Keratinocyte (primary cell): ENCODE results near the gene GNAS-AS1. TPM values are rescaled to one million over a fixed set of nuclear protein-coding genes. Genes with fewer than 3 reads are reported as not detected.

ENCODE experiments used
- DNase-seq: peaks from one replicate; pipeline ENCODE4 v3.0.0-alpha.2; 2011; ENCODE audit warnings: low read depth, missing footprints, low spot score
- FAIRE-seq: peaks from 2 replicates; lab custom pipeline; 2011; peaks lifted over from hg19 to GRCh38; lab: Jason Lieb, UNC
- H2AFZ ChIP-seq: 2 replicates; pipeline ENCODE4 v1.6.0; 2012; ENCODE audit warnings: low read length, control low read depth, inconsistent platforms; ENCODE audit not compliant: control insufficient read depth
- H3K27ac ChIP-seq: 2 replicates; pipeline ENCODE4 v1.5.1; 2011; ENCODE audit warnings: low read length; ENCODE audit not compliant: control insufficient read depth, insufficient read depth
- H3K27me3 ChIP-seq: 3 replicates; pipeline ENCODE4 v1.6.0; 2011; ENCODE audit warnings: low read length; ENCODE audit not compliant: control insufficient read depth, insufficient read depth; ENCODE audit errors: extremely low read depth
- H3K36me3 ChIP-seq, 2 experiments: 2 replicates in 1 of 2; 3 replicates in 1 of 2; pipeline ENCODE4 v1.5.1; 2011; ENCODE audit warnings: low read length in 2 of 2, mild to moderate bottlenecking in 1 of 2; ENCODE audit not compliant: control insufficient read depth in 2 of 2, insufficient read depth in 2 of 2; ENCODE audit errors: extremely low read depth in 1 of 2
- H3K4me1 ChIP-seq: 3 replicates; pipeline ENCODE4 v1.5.1; 2011; ENCODE audit warnings: low read length; ENCODE audit not compliant: control insufficient read depth, insufficient read depth; ENCODE audit errors: extremely low read depth
- H3K4me2 ChIP-seq: 3 replicates; pipeline ENCODE4 v1.6.0; 2011; ENCODE audit warnings: low read depth, low read length; ENCODE audit not compliant: control insufficient read depth, insufficient read depth; ENCODE audit errors: extremely low read depth
- H3K4me3 ChIP-seq, 3 experiments: fragments of 200-600 bp in 1 of 3; sonication (generic) in 1 of 3; 2 replicates in 2 of 3; 3 replicates in 1 of 3; pipeline ENCODE4 v1.5.1; 2011 to 2016; ENCODE audit warnings: low read length in 3 of 3, mild to moderate bottlenecking in 3 of 3, control low read depth in 2 of 3, inconsistent platforms in 1 of 3, low read depth in 1 of 3, mixed read lengths in 1 of 3, mixed run types in 1 of 3, moderate library complexity in 1 of 3; ENCODE audit not compliant: control insufficient read depth in 2 of 3, insufficient read depth in 2 of 3; ENCODE audit errors: extremely low read depth in 1 of 3
- H3K79me2 ChIP-seq: 2 replicates; pipeline ENCODE4 v1.6.0; 2012; ENCODE audit warnings: low read length; ENCODE audit not compliant: control insufficient read depth, insufficient read depth
- H3K9ac ChIP-seq: 3 replicates; pipeline ENCODE4 v1.6.0; 2011; ENCODE audit warnings: low read length; ENCODE audit not compliant: control insufficient read depth, insufficient read depth; ENCODE audit errors: extremely low read depth
- H3K9me1 ChIP-seq: 3 replicates; pipeline ENCODE4 v1.6.0; 2011; ENCODE audit warnings: low read length; ENCODE audit not compliant: control insufficient read depth, insufficient read depth; ENCODE audit errors: extremely low read depth
- H3K9me3 ChIP-seq: 2 replicates; pipeline ENCODE4 v1.5.1; 2012; ENCODE audit warnings: low read depth, low read length; ENCODE audit not compliant: control insufficient read depth
- H4K20me1 ChIP-seq: 3 replicates; pipeline ENCODE4 v1.6.0; 2011; ENCODE audit warnings: low read length; ENCODE audit not compliant: control insufficient read depth, insufficient read depth; ENCODE audit errors: extremely low read depth
- CTCF ChIP-seq, 3 experiments: IDR thresholded peaks in 1 of 3; conservative IDR thresholded peaks in 1 of 3; optimal IDR thresholded peaks in 1 of 3; 2 replicates in 2 of 3; 3 replicates in 1 of 3; pipeline versions ENCODE3 to v1.5.1; 2011; ENCODE audit warnings: low read length in 3 of 3, mild to moderate bottlenecking in 3 of 3, moderate library complexity in 2 of 3, control low read depth in 1 of 3, inconsistent platforms in 1 of 3; ENCODE audit not compliant: insufficient read depth in 2 of 3; ENCODE audit errors: extremely low read depth in 1 of 3
- EZH2 ChIP-seq: IDR thresholded peaks from one replicate; pipeline ENCODE4 v1.6.1; 2012; ENCODE audit warnings: inconsistent platforms, mild to moderate bottlenecking, low read length, moderate library complexity
- dilution Hi-C: fragments of 300-500 bp; cut with MboI; formaldehyde crosslinking; loops from one replicate; pipeline ENCODE4 v1.7.0; 2020; ENCODE audit warnings: low sequenced_read_pairs; ENCODE audit not compliant: extremely low pct_ligation_motif_present
- polyA plus RNA-seq, 5 experiments: library from polyadenylated mRNA; depleted of rRNA in 3 of 5; stranded (reverse) in 3 of 5; stranded (forward) in 1 of 5; unstranded in 1 of 5; fragments of >200 nt; gene quantifications; 1 replicate in 1 of 5; 2 replicates in 3 of 5; 3 replicates in 1 of 5; pipeline versions ENCODE4 v1.2.1 to v1.2.3, GENCODE V29; 2011 to 2012; ENCODE audit warnings: missing spikeins in 2 of 5, low read depth in 1 of 5, low replicate concordance in 1 of 5

The GNAS-AS1 gene
- polyA plus RNA-seq, 1 donor (not counting 4 experiments of a cell fraction or from before 2014, with no cell fraction given), result 0.31 TPM

- Histone ChIP-seq H3K79me2 (peaks cover 61% of the 10 kb centered on the region), H3K27me3 (no peaks in the 10 kb centered on the region), H3K4me3 (peak overlapping the region; percentile 78 to 87 (median 85)), H3K9ac (peak overlapping the region; percentile 82), H4K20me1 (peaks cover 16% of the 10 kb centered on the region), H3K9me1 (no peaks in the 10 kb centered on the region), H2AFZ (peak overlapping the region; percentile 22), H3K9me3 (no peaks in the 10 kb centered on the region), H3K36me3 (peaks cover 0 to 6% of the 10 kb centered on the region in 2 experiments), H3K4me2 (peak overlapping the region; percentile 70), H3K27ac (peak overlapping the region; percentile 79), H3K4me1 (peaks cover 25% of the 10 kb centered on the region)
- TF ChIP-seq CTCF (optimal IDR thresholded peaks at IDR 0.05 in 1 of 3, IDR thresholded peaks at IDR 0.05 in 1 of 3, conservative IDR thresholded peaks at IDR 0.05 in 1 of 3; ENCODE audit: extremely low read depth in 1 of 3, insufficient read depth in 2 of 3, low read length in 3 of 3) (peak in 2 of 3 experiments; percentile 4 to 40), EZH2 (no peak)
- dilution Hi-C loops, result no loop called here
- DNase-seq (no peak), FAIRE-seq (no peak)
These were observed 41.6 kb upstream of the GNAS-AS1 start for GRCh38 chr20:58892141-58892931.

- no peaks in the 10 kb centered on the region for H3K9me3 ChIP-seq
- H3K4me1 ChIP-seq, result peaks cover 25% of the 10 kb centered on the region
- peaks cover 16% of the 10 kb centered on the region for H4K20me1 ChIP-seq
- H2AFZ ChIP-seq, result no peak overlapping the region
- dilution Hi-C loops, result no loop called here
- peak overlapping the region; percentile 79 for H3K27ac ChIP-seq
- DNase-seq (no peak), FAIRE-seq (no peak)
- H3K9ac ChIP-seq, result peak overlapping the region; percentile 82
- H3K27me3 ChIP-seq, result no peaks in the 10 kb centered on the region
- H3K79me2 ChIP-seq, result peaks cover 55% of the 10 kb centered on the region
- no peak overlapping the region for H3K4me2 ChIP-seq
- TF ChIP-seq EZH2, result no peak
- no peak for TF ChIP-seq CTCF (optimal IDR thresholded peaks at IDR 0.05 in 1 of 3, IDR thresholded peaks at IDR 0.05 in 1 of 3, conservative IDR thresholded peaks at IDR 0.05 in 1 of 3; ENCODE audit: extremely low read depth in 1 of 3, insufficient read depth in 2 of 3, low read length in 3 of 3)
- peak overlapping the region; percentile 51 to 87 (median 85) for H3K4me3 ChIP-seq
- H3K9me1 ChIP-seq, result no peaks in the 10 kb centered on the region
- peaks cover 0 to 1% of the 10 kb centered on the region in 2 experiments for H3K36me3 ChIP-seq
These were observed 41.0 kb upstream of the GNAS-AS1 start for GRCh38 chr20:58891718-58892140.
